Caki2 (cell line): ENCODE results near the gene KRTAP10-3. TPM values are rescaled to one million over a fixed set of nuclear protein-coding genes. Genes with fewer than 3 reads are reported as not detected.
"Not testable (repeated sequence)": the region's sequence is repeated elsewhere in the genome, so short reads cannot be mapped to it uniquely, and the experiment has no call there.

Experiments used
- DNase-seq: peaks from one replicate; pipeline ENCODE4 v3.0.0-alpha.2; 2015; ENCODE audit warnings: low read depth
- in situ Hi-C: cut with HindIII; loops from 2 replicates; pipeline ENCODE4 v1.10.0; 2016; ENCODE audit warnings: low sequenced_read_pairs, low pct_unique_long_range_greater_than_20kb, mixed read lengths
- total RNA-seq: library from RNA; depleted of rRNA; stranded (reverse); fragments of >200 nt; shearing (Covaris generic); gene quantifications from 2 replicates; pipeline ENCODE4 v1.2.3, GENCODE V29; 2014; ENCODE audit warnings: low replicate concordance

Gene KRTAP10-3
- total RNA-seq, 1 experiment from 2014 or later: not detected

DNA sequence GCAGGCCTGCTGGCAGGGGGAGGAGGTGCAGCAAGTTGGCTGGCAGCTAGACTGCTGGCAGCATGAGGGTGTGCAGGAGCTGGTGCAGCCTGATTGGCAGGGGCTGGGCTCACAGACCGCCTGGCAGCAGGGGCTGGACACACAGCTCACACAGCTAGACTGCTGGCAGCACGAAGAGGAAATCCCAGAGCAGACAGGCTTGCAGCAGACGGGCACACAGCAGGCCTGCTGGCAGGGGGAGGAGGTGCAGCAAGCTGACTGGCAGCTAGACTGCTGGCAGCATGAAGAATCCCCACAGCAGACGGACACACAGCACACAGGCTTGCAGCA is 33.2 kb upstream of the KRTAP10-3 start:
- DNase-seq, in situ Hi-C loops: not testable (repeated sequence)

- in situ Hi-C loops, DNase-seq: not testable (repeated sequence)
Measured at GRCh38 chr21:44590897-44591800, 32.6 kb upstream of the KRTAP10-3 start.

GRCh38 chr21:44590311-44590721 is 31.7 kb upstream of the KRTAP10-3 start:
- in situ Hi-C loops: no loop called here
- no peak for DNase-seq

GRCh38 chr21:44589586-44590305 is 31.2 kb upstream of the KRTAP10-3 start:
- in situ Hi-C loops: no loop called here
- DNase-seq: no peak

DNA sequence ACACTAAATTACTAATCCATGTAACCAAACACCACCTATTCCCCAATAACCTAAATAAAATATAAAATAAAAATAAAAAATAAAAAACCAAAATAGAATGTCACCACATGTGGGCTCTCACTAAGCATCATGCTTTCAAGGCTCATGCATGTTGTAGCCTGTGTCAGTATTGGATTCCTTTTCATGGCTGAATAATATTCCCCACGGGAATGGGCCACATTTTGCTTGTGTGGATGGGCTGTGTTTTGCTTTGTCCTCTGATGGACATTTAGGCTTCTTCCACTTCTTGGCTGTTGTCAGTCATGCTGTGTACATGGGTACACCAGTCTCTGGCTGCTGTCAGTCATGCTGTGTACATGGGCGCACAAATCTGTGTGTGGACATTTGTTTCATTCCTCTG is 30.5 kb upstream of the KRTAP10-3 start:
- in situ Hi-C loops: no loop called here
- no peak for DNase-seq

- in situ Hi-C loops: no loop called here
- no peak for DNase-seq
Measured at GRCh38 chr21:44585892-44586291, 27.3 kb upstream of the KRTAP10-3 start.

- in situ Hi-C loops: no loop called here
- DNase-seq: no peak
Measured at GRCh38 chr21:44583800-44584147, 25.2 kb upstream of the KRTAP10-3 start.

- in situ Hi-C loops: no loop called here
- no peak for DNase-seq
Measured at GRCh38 chr21:44583089-44583799, 24.6 kb upstream of the KRTAP10-3 start.

DNA sequence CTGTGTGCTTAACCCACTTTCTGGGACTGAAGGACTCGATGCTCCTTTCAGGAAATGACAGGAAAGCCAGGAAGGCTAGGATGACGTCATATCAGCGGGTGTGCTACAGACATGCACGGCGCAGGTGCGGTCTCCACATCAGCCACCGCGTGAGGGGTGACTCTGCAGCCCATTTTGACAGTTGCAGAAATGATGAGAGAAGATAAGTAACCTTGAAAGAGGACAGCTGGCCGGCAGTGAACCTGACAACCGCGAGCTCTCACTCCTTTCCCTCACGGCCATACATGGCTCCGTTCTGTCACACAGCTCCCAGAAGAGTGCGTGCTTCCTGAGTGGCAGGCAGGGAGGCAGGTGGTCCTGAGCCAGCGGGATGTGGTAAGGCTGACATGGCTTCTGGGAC is 23.5 kb upstream of the KRTAP10-3 start:
- DNase-seq: no peak
- in situ Hi-C loops: no loop called here

DNA sequence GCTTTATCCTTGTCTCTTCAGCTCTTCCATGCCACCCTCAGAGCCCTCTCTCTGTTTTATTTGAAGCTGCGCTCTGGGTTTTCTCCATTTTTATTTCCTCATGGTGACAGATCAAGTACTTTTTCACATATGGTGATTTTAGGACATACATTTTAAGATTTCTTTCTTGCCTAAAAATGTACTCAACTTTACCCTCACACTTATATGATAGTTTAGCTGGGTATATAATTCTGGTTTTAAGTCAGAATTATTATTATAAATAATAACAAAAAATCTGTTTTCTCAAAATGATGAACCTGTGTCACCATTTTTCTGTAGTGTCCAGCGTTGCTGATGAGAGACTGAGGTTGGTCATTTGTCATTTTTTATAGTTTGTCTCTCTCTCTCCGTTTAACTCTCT is 22.6 kb upstream of the KRTAP10-3 start:
- no peak for DNase-seq
- in situ Hi-C loops: no loop called here

DNA sequence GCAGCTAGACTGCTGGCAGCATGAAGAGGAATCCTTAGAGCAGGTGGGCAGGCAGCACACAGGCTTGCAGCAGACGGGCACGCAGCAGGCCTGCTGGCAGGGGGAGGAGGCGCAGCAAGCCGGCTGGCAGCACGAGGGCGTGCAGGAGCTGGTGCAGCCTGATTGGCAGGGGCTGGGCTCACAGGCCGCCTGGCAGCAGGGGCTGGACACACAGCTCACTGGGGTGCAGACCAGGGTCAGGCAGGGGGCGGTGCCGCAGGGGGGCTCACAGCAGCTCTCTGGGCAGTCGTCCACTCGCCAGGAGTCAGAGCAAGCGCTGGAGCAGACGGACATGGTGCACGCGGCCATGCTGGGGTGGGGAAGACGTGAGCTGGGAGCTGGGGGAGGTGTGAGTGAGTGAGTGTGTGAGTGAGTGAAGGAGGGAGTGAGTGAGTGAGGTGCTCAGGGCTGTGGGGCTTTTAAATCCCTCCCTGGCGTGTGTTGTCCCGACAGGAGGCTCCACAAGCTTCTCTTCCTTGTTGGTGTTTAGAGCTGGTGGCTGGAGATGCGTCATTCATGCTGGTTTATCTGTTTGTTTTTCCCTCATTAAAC is 21.7 kb upstream of the KRTAP10-3 start, which contains the start of gene KRTAP10-5:
TSS of gene KRTAP10-5 (minus strand) at position 374 of the 591 bp plus-strand sequence. CDS start at position 348, 26 bp downstream.
- in situ Hi-C loops: not testable (repeated sequence)

GRCh38 chr21:44579833-44580144 is 21.2 kb upstream of the KRTAP10-3 start:
- DNase-seq: no peak
- in situ Hi-C loops: no loop called here

More for the DNA sequence above, 21.7 kb upstream of the KRTAP10-3 start, which contains the start of gene KRTAP10-5:
- not testable (repeated sequence) for DNase-seq

DNA sequence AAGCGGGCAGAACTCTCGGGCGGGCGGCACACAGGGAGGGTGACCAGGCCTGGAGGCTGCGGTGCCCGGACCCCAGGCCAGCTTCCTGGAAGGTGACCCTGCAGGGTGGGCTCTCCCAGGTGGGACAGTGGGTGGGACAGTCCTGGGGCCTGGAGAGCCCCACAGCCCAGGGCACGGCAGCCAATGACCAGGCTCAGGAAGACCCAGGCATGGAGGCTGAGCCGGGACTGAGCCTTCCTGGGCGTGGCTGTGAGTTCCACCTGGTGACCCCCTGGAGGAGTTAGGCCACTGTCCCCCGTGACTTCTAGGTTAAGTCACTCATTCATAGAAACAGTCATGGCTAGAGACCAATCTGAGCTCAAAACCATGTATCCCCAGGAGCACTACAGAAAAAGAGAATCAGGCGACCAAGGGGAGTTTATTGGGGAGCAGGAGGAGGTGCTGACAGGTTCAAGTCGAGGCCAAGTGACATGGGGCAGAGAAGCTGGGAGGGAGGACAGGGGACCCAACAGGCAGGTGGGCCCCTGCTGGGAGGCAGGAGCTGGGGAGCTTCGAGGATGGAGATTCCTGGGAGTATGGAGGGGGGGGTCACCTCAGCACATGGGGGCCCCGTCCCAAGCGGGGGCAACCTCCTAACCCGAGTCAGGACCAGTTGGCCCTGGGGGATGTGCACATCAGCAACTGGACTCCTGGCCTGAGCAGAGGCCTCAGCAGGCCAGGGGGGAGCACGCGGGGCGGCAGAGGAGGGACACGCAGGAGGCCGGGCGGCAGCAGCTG is 20.6 kb upstream of the KRTAP10-3 start:
- in situ Hi-C loops: no loop called here
- no peak for DNase-seq

DNA sequence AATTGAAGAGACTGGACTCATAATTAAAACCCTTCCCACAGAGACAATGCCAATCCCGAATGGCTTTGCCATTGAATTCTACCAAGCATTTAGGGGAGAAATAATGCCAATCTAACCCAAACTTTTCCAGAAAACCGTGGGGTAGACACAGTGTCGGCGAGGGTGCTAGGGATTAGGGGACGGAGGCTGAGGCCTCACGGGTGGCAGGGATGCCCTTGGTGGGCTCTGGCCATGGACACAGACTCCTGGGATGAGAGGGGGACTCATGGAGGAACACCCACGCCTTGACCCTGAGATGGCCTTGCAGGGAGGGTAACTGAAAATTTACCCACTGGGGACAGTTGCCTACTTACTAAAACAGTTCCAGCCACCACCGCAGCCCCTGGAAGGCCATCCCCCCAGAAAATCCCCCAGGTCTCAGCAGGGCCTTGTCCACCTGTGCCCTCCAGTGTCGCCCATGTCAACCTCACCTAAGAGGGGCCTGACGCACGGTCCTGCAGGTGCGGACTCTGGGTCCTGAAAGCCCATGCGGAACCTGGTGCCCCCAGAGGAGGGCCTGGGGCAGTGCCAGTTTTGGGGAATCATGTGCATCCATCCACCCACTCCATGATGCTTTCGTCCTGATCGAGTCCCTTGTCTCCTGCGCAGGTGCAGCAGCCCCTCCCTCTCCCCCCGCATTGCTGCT is 19.9 kb upstream of the KRTAP10-3 start:
- in situ Hi-C loops: no loop called here

GRCh38 chr21:44576025-44576420 is 17.4 kb upstream of the KRTAP10-3 start:
- no peak for DNase-seq
- in situ Hi-C loops: no loop called here

More for the DNA sequence above, 19.9 kb upstream of the KRTAP10-3 start:
- no peak for DNase-seq

DNA sequence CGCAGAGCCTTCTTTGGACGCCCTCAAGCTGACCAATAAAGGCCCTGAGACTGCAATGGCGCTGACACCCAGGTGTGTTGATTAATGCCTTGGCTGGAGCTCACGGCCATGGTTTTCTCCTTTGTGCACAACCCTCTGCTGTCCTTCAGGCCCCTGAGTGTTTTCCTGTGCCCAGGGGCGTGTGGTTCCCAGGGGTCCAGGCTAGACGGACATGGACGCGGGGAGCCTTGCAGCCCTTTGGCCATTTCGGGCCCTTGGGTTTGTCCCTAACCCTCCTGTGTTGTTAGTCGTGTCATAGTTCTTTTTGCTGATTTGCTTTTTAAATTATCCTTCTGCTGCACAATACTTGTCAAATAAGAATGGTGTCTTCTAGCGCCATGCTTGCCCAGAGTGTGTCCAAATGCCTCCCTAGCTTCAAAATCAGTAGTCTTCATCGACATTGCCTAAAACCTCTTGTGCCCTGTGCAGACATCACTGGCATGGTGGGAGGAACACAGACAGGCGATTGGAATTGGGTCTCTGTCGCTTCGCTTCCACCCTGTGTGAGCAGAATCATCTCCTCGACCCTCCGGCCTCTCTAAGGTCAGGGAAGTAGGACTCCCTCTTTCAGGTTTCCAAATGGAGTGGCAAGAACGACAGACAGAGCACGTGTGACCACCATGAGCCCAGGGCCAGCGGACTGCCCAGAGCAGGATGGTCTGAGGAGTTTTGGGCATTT is 16.9 kb upstream of the KRTAP10-3 start:
- in situ Hi-C loops: no loop called here
- no peak for DNase-seq
